GM23338 (cell line): ENCODE measurements around the gene TRPC4AP. TPM values are rescaled to one million over a fixed set of nuclear protein-coding genes. Genes with fewer than 3 reads are reported as not detected.

Source experiments
- ATAC-seq: fragments of 200-7000 bp; cut with Tn5 transposase; 3 replicates; pipeline ENCODE4 v1.9.1; 2020
- DNase-seq: peaks from one replicate; pipeline ENCODE4 v3.0.0-alpha.2; 2015; ENCODE audit warnings: low spot score
- H2AFZ ChIP-seq: fragments of 200-600 bp; sonication (generic); 2 replicates; pipeline ENCODE4 v1.8.0; 2016; ENCODE audit warnings: antibody characterized with exemption, mild to moderate bottlenecking, moderate library complexity
- H3F3A ChIP-seq: fragments of 200-600 bp; sonication (generic); replicated peaks from 2 replicates; pipeline ENCODE4 v1.8.0; 2017; ENCODE audit warnings: antibody characterized with exemption, mixed run types, low read depth
- H3K27ac ChIP-seq: fragments of 200-600 bp; sonication (generic); 2 replicates; pipeline ENCODE4 v1.6.1; 2016; ENCODE audit warnings: low read depth
- H3K27me3 ChIP-seq: fragments of 200-600 bp; sonication (generic); 2 replicates; pipeline ENCODE4 v1.8.0; 2016; ENCODE audit warnings: mild to moderate bottlenecking, mixed run types, moderate library complexity; ENCODE audit not compliant: insufficient read depth
- H3K36me3 ChIP-seq: fragments of 200-600 bp; sonication (generic); 2 replicates; pipeline ENCODE4 v1.8.0; 2016; ENCODE audit warnings: mild to moderate bottlenecking; ENCODE audit not compliant: insufficient read depth
- H3K4me1 ChIP-seq: fragments of 200-600 bp; sonication (generic); 2 replicates; pipeline ENCODE4 v1.8.0; 2016; ENCODE audit warnings: mild to moderate bottlenecking, moderate library complexity; ENCODE audit not compliant: insufficient read depth
- H3K4me2 ChIP-seq: fragments of 200-600 bp; sonication (generic); 2 replicates; pipeline ENCODE4 v1.7.1; 2017; ENCODE audit warnings: mixed run types
- H3K4me3 ChIP-seq: fragments of 200-600 bp; sonication (generic); 2 replicates; pipeline ENCODE4 v1.6.1; 2016; ENCODE audit warnings: mixed run types
- H3K79me2 ChIP-seq: fragments of 200-600 bp; sonication (generic); replicated peaks from 2 replicates; pipeline ENCODE4 v1.8.0; 2017; ENCODE audit warnings: mild to moderate bottlenecking; ENCODE audit not compliant: insufficient read depth
- H3K9me2 ChIP-seq: fragments of 200-600 bp; sonication (generic); 2 replicates; pipeline ENCODE4 v1.8.0; 2017; ENCODE audit not compliant: insufficient read depth
- H4K20me1 ChIP-seq: fragments of 200-600 bp; sonication (generic); replicated peaks from 2 replicates; pipeline ENCODE4 v1.8.0; 2017; ENCODE audit warnings: mild to moderate bottlenecking; ENCODE audit not compliant: insufficient read depth
- H3K27ac Mint-ChIP-seq: 2 replicates; pipeline ENCODE4 v1.8.0; 2020; ENCODE audit warnings: inconsistent platforms, mild to moderate bottlenecking, moderate library complexity, mixed read lengths
- H3K27me3 Mint-ChIP-seq: 3 replicates; pipeline ENCODE4 v1.8.0; 2022; ENCODE audit warnings: low read depth, mild to moderate bottlenecking, moderate library complexity, mixed read lengths, inconsistent platforms; ENCODE audit not compliant: insufficient read depth, poor library complexity
- H3K36me3 Mint-ChIP-seq: 3 replicates; pipeline ENCODE4 v1.8.0; 2021; ENCODE audit warnings: low read depth, mild to moderate bottlenecking, inconsistent platforms, moderate library complexity, mixed read lengths
- H3K4me1 Mint-ChIP-seq: 3 replicates; pipeline ENCODE4 v1.8.0; 2020; ENCODE audit warnings: mild to moderate bottlenecking, inconsistent platforms, mixed read lengths
- H3K4me3 Mint-ChIP-seq: 3 replicates; pipeline ENCODE4 v1.8.0; 2021; ENCODE audit warnings: moderate library complexity, mild to moderate bottlenecking, inconsistent platforms, mixed read lengths
- H3K9me3 Mint-ChIP-seq: 3 replicates; pipeline ENCODE4 v1.8.0; 2020; ENCODE audit warnings: moderate library complexity, mild to moderate bottlenecking, inconsistent platforms, mixed read lengths
- ETS1 ChIP-seq: IDR thresholded peaks from 2 replicates; pipeline ENCODE4 v1.6.1; 2016; ENCODE audit warnings: antibody characterized with exemption
- EZH2 ChIP-seq: fragments of 200-600 bp; sonication (generic); IDR thresholded peaks from one replicate; pipeline ENCODE4 v1.8.0; 2017; ENCODE audit warnings: antibody characterized with exemption, mild to moderate bottlenecking, low read depth; ENCODE audit not compliant: unreplicated experiment
- EZH2phosphoT487 ChIP-seq: fragments of 200-600 bp; sonication (generic); IDR thresholded peaks from one replicate; pipeline ENCODE4 v1.8.1; 2018; ENCODE audit warnings: antibody characterized with exemption; ENCODE audit not compliant: unreplicated experiment
- JUNB ChIP-seq: IDR thresholded peaks from one replicate; pipeline ENCODE4 v1.6.1; 2016; ENCODE audit warnings: antibody characterized with exemption; ENCODE audit not compliant: unreplicated experiment
- NANOG ChIP-seq: IDR thresholded peaks from 2 replicates; pipeline ENCODE4 v1.6.1; 2016; ENCODE audit warnings: antibody characterized with exemption, borderline replicate concordance
- POLR2AphosphoS5 ChIP-seq: IDR thresholded peaks from 2 replicates; pipeline ENCODE4 v1.6.1; 2016; ENCODE audit warnings: antibody characterized with exemption, low read depth
- ZNF114 ChIP-seq: fragments of 250-450 bp; sonication (Bioruptor Pico); IDR thresholded peaks from 2 replicates; pipeline ENCODE4 v1.5.0; 2020; ENCODE audit warnings: mild to moderate bottlenecking, moderate library complexity
- polyA plus RNA-seq: library from polyadenylated mRNA; unstranded; fragments of >200 nt; fragmentation: Nextera tagmentation; extraction: Ambion mirVana; gene quantifications from 2 replicates; pipeline ENCODE4 v1.2.1, GENCODE V29; 2016
- total RNA-seq: library from RNA; depleted of rRNA; stranded (reverse); fragments of >200 nt; shearing (Covaris generic); gene quantifications from 2 replicates; pipeline ENCODE4 v1.2.3, GENCODE V29; 2014
- TF ChIP-seq, protein P1 (sequence below), 2 experiments: fragments of 200-600 bp in 1 of 2; sonication (generic) in 1 of 2; conservative IDR thresholded peaks; 2 replicates each; pipeline versions ENCODE4 v1.5.1 to v1.6.1; 2016 to 2017; ENCODE audit warnings: antibody characterized with exemption in 2 of 2, low read depth in 2 of 2, mild to moderate bottlenecking in 2 of 2, moderate library complexity in 1 of 2

Gene TRPC4AP
- total and polyA plus RNA-seq, 2 experiments from 2014 or later = 48.8 to 89.5 TPM

- no peaks in the 10 kb centered on the region for H3K36me3 ChIP-seq
- DNase-seq (no peak), ATAC-seq (no peak)
- H4K20me1 ChIP-seq = no peaks in the 10 kb centered on the region
- no peak overlapping the region for H3K27ac Mint-ChIP-seq
- no peaks in the 10 kb centered on the region for H3K27me3 ChIP-seq
- H3K4me3 ChIP-seq = no peak overlapping the region
- H3K27me3 Mint-ChIP-seq = no peaks in the 10 kb centered on the region
- no peak overlapping the region for H2AFZ ChIP-seq
- no peaks in the 10 kb centered on the region for H3K4me1 Mint-ChIP-seq
- no peaks in the 10 kb centered on the region for H3K79me2 ChIP-seq
- H3F3A ChIP-seq = no peaks in the 10 kb centered on the region
- no peaks in the 10 kb centered on the region for H3K36me3 Mint-ChIP-seq
- no peak overlapping the region for H3K4me2 ChIP-seq
- no peak for TF ChIP-seq POLR2AphosphoS5
- TF ChIP-seq, protein P1, sequence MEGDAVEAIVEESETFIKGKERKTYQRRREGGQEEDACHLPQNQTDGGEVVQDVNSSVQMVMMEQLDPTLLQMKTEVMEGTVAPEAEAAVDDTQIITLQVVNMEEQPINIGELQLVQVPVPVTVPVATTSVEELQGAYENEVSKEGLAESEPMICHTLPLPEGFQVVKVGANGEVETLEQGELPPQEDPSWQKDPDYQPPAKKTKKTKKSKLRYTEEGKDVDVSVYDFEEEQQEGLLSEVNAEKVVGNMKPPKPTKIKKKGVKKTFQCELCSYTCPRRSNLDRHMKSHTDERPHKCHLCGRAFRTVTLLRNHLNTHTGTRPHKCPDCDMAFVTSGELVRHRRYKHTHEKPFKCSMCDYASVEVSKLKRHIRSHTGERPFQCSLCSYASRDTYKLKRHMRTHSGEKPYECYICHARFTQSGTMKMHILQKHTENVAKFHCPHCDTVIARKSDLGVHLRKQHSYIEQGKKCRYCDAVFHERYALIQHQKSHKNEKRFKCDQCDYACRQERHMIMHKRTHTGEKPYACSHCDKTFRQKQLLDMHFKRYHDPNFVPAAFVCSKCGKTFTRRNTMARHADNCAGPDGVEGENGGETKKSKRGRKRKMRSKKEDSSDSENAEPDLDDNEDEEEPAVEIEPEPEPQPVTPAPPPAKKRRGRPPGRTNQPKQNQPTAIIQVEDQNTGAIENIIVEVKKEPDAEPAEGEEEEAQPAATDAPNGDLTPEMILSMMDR (conservative IDR thresholded peaks at IDR 0.05; ENCODE audit: low read depth in 2 of 2) = no peak
- no peak for TF ChIP-seq ETS1
- no peak for TF ChIP-seq JUNB
- TF ChIP-seq EZH2phosphoT487 = no peak
- TF ChIP-seq NANOG = no peak
- H3K4me3 Mint-ChIP-seq = no peak overlapping the region
- no peak overlapping the region for H3K27ac ChIP-seq
- no peaks in the 10 kb centered on the region for H3K9me3 Mint-ChIP-seq
- H3K4me1 ChIP-seq = no peaks in the 10 kb centered on the region
- no peaks in the 10 kb centered on the region for H3K9me2 ChIP-seq
These were observed 16.3 kb upstream of the TRPC4AP start for GRCh38 chr20:35108921-35109320.

- Mint-ChIP-seq H3K27me3 (no peaks in the 10 kb centered on the region), H3K27ac (no peak overlapping the region), H3K9me3 (no peaks in the 10 kb centered on the region), H3K36me3 (no peaks in the 10 kb centered on the region), H3K4me3 (no peak overlapping the region), H3K4me1 (no peaks in the 10 kb centered on the region)
- no peaks in the 10 kb centered on the region for H3K27me3 ChIP-seq
- H3K4me3 ChIP-seq = no peak overlapping the region
- no peaks in the 10 kb centered on the region for H3K9me2 ChIP-seq
- H3K27ac ChIP-seq = no peak overlapping the region
- no peaks in the 10 kb centered on the region for H4K20me1 ChIP-seq
- no peak overlapping the region for H3K4me2 ChIP-seq
- TF ChIP-seq ETS1 (no peak), EZH2 (no peak), ZNF114 (CRISPR knock-in tag) (no peak)
- no peaks in the 10 kb centered on the region for H3K79me2 ChIP-seq
- H3K36me3 ChIP-seq = no peaks in the 10 kb centered on the region
- no peak for ATAC-seq
- no peak overlapping the region for H2AFZ ChIP-seq
- H3K4me1 ChIP-seq = no peaks in the 10 kb centered on the region
- no peak for DNase-seq
- no peaks in the 10 kb centered on the region for H3F3A ChIP-seq
These were observed 14.3 kb upstream of the TRPC4AP start for GRCh38 chr20:35106827-35107380.
